K562 (cell line): Measurements from ENCODE around the gene PARD6B. TPM values are rescaled to one million over a fixed set of nuclear protein-coding genes. Genes with fewer than 3 reads are reported as not detected.

Experiments
- BCL6 ChIP-seq: fragments of 250-450 bp; sonication (Bioruptor Pico); IDR thresholded peaks from 2 replicates; pipeline ENCODE4 v1.4.0; 2020
- BRF1 ChIP-seq: IDR thresholded peaks from 3 replicates; pipeline ENCODE4 v1.6.1; 2011; ENCODE audit warnings: borderline replicate concordance, mild to moderate bottlenecking; ENCODE audit not compliant: insufficient read length; ENCODE audit errors: extremely low read depth
- DLX4 ChIP-seq: fragments of 250-450 bp; sonication (Bioruptor Pico); IDR thresholded peaks from 2 replicates; pipeline ENCODE4 v1.6.1; 2021; ENCODE audit warnings: mild to moderate bottlenecking
- EWSR1 ChIP-seq: fragments of 450-650 bp; IDR thresholded peaks from 2 replicates; pipeline ENCODE4 v1.6.1; 2018; ENCODE audit warnings: borderline replicate concordance, mild to moderate bottlenecking, low read depth, moderate library complexity; ENCODE audit not compliant: partially characterized antibody
- FOXP1 ChIP-seq: sonication (generic); formaldehyde crosslinking; IDR thresholded peaks from 2 replicates; pipeline ENCODE4 v1.8.0; 2022; ENCODE audit warnings: mild to moderate bottlenecking, missing genetic modification reagents
- FOXP4 ChIP-seq: sonication (generic); formaldehyde crosslinking; IDR thresholded peaks from 2 replicates; pipeline ENCODE4 v1.8.0; 2022; ENCODE audit warnings: mild to moderate bottlenecking, missing genetic modification reagents, borderline replicate concordance
- HBP1 ChIP-seq: fragments of 450-650 bp; formaldehyde crosslinking; IDR thresholded peaks from 2 replicates; pipeline ENCODE4 v1.4.0; 2022; ENCODE audit warnings: missing genetic modification characterization
- HMG20B ChIP-seq: fragments of 250-450 bp; sonication (Bioruptor Pico); IDR thresholded peaks from 2 replicates; pipeline ENCODE4 v1.5.0; 2021; ENCODE audit warnings: mild to moderate bottlenecking
- KDM2B ChIP-seq: fragments of 250-450 bp; sonication (Bioruptor Pico); IDR thresholded peaks from 2 replicates; pipeline ENCODE4 v1.8.0; 2021; ENCODE audit warnings: mild to moderate bottlenecking, moderate library complexity
- NFATC3 ChIP-seq: fragments of 450-650 bp; IDR thresholded peaks from 2 replicates; pipeline ENCODE4 v1.6.1; 2017; ENCODE audit warnings: mild to moderate bottlenecking
- POLR2AphosphoS5 ChIP-seq: IDR thresholded peaks from 2 replicates; pipeline ENCODE4 v1.6.1; 2011; ENCODE audit warnings: mild to moderate bottlenecking, low read depth, low read length, moderate library complexity; ENCODE audit not compliant: control insufficient read depth, insufficient read depth
- TCF15 ChIP-seq: fragments of 250-450 bp; sonication (Bioruptor Pico); IDR thresholded peaks from 2 replicates; pipeline ENCODE4 v1.8.0; 2022; ENCODE audit warnings: moderate library complexity, mild to moderate bottlenecking, inconsistent platforms
- YY1 ChIP-seq, 3 experiments: IDR thresholded peaks; 2 replicates each; pipeline ENCODE4 v1.6.1; 2011; ENCODE audit warnings: low read length in 2 of 3, mild to moderate bottlenecking in 2 of 3, moderate library complexity in 2 of 3, borderline replicate concordance in 1 of 3, control low read depth in 1 of 3, low read depth in 1 of 3; ENCODE audit not compliant: insufficient read depth in 3 of 3, insufficient replicate concordance in 2 of 3, control insufficient read depth in 1 of 3, insufficient read length in 1 of 3; ENCODE audit errors: extremely low read depth in 1 of 3
- ZNF23 ChIP-seq: fragments of 250-450 bp; sonication (Bioruptor Pico); IDR thresholded peaks from 2 replicates; pipeline ENCODE4 v1.4.0; 2020; ENCODE audit warnings: mild to moderate bottlenecking
- ZNF232 ChIP-seq: sonication (generic); formaldehyde crosslinking; IDR thresholded peaks from 2 replicates; pipeline ENCODE4 v1.8.0; 2022; ENCODE audit warnings: mild to moderate bottlenecking, missing genetic modification reagents
- ZNF609 ChIP-seq: sonication (generic); formaldehyde crosslinking; IDR thresholded peaks from 2 replicates; pipeline ENCODE4 v1.8.1; 2023; ENCODE audit warnings: missing genetic modification reagents, mild to moderate bottlenecking, borderline replicate concordance
- polyA plus RNA-seq, 8 experiments: library from polyadenylated mRNA; depleted of rRNA in 4 of 8; stranded (reverse) in 5 of 8; unstranded in 3 of 8; fragments of >200 nt; fragmentation: Nextera tagmentation in 2 of 8; fragmentation: Illumina TruSeq in 1 of 8; extraction: Ambion mirVana in 2 of 8; extraction: Trizol in 1 of 8; gene quantifications; 2 replicates each; pipeline versions ENCODE4 v1.2.1 to v1.2.3, GENCODE V29; 2011 to 2014; ENCODE audit warnings: inconsistent platforms in 1 of 8, missing spikeins in 1 of 8
- total RNA-seq, 7 experiments: library from RNA; depleted of rRNA in 6 of 7; stranded (reverse); fragments of >200 nt in 6 of 7; fragmentation: Illumina TruSeq in 2 of 7; extraction: Trizol in 2 of 7; gene quantifications; 2 replicates each; pipeline versions ENCODE4 v1.2.1 to v1.2.3, GENCODE V29; 2011 to 2021; ENCODE audit warnings: low replicate concordance in 1 of 7

The PARD6B gene
- total and polyA plus RNA-seq, 9 of the 15 experiments (the other 6 are each of a cell fraction or from before 2014, with no cell fraction given): 1.7 to 12.3 (median 5.5) TPM

- TF ChIP-seq FOXP4 (CRISPR knock-in tag) (no peak), HMG20B (CRISPR knock-in tag) (no peak), FOXP1 (CRISPR knock-in tag) (no peak; the same call in 1 of the 2 replicates), BCL6 (CRISPR knock-in tag) (peak; percentile 68; the same call in 1 of the 2 replicates), EWSR1 (peak; percentile 74), NFATC3 (peak; percentile 64; the same call in 1 of the 2 replicates), DLX4 (CRISPR knock-in tag) (no peak), YY1 (IDR thresholded peaks at IDR 0.05; ENCODE audit: borderline replicate concordance in 1 of 3, control insufficient read depth in 1 of 3, extremely low read depth in 1 of 3, insufficient read depth in 3 of 3, insufficient read length in 1 of 3, insufficient replicate concordance in 2 of 3, low read depth in 1 of 3, low read length in 2 of 3) (peak in 2 of 3 experiments; percentile 62 to 69), ZNF232 (CRISPR knock-in tag) (no peak), ZNF609 (CRISPR knock-in tag) (0 out of 2 replicates have a peak, but pooled peaks have one; percentile 40), TCF15 (no peak), HBP1 (CRISPR knock-in tag) (no peak), KDM2B (CRISPR knock-in tag) (no peak), ZNF23 (CRISPR knock-in tag) (no peak), BRF1 (no peak), POLR2AphosphoS5 (peak; percentile 75; the same call in 1 of the 2 replicates)
These were observed 59.4 kb downstream of the PARD6B start (continued) for GRCh38 chr20:50790651-50791277.
